Activated CD4-positive, alpha-beta T cell treated with anti-CD3 and anti-CD28 coated beads, Interleukin-2, amount 10 ng/mL, durations not matched to agents 7 days and 5 days (primary cell): ENCODE measurements around the gene FAM32A. TPM values are rescaled to one million over a fixed set of nuclear protein-coding genes. Genes with fewer than 3 reads are reported as not detected.

Experiments used
- CTCF ChIA-PET: fragments of 350-600 bp; sonication (Branson Sonifier 250); formaldehyde crosslinking; loops from one replicate; lab custom pipeline; 2021; ENCODE audit warnings: antibody characterized with exemption; lab: Charles Lee
- POLR2A ChIA-PET: fragments of 350-600 bp; sonication (Branson Sonifier 250); formaldehyde crosslinking; loops from one replicate; lab custom pipeline; 2021; ENCODE audit warnings: antibody characterized with exemption; lab: Charles Lee
- DNase-seq: peaks from one replicate; pipeline ENCODE4 v3.0.0-alpha.2; 2020
- H3K27ac Mint-ChIP-seq: one replicate; pipeline ENCODE4 v1.8.0; 2021; ENCODE audit warnings: mild to moderate bottlenecking, moderate library complexity, mixed read lengths
- H3K27me3 Mint-ChIP-seq: one replicate; pipeline ENCODE4 v1.8.0; 2021; ENCODE audit warnings: mixed read lengths
- H3K36me3 Mint-ChIP-seq: one replicate; pipeline ENCODE4 v1.8.0; 2021; ENCODE audit warnings: low read depth, mixed read lengths
- H3K4me1 Mint-ChIP-seq: one replicate; pipeline ENCODE4 v1.8.0; 2021; ENCODE audit warnings: mixed read lengths
- H3K4me3 Mint-ChIP-seq: one replicate; pipeline ENCODE4 v1.8.0; 2021; ENCODE audit warnings: mild to moderate bottlenecking, moderate library complexity, mixed read lengths
- H3K9me3 Mint-ChIP-seq: one replicate; pipeline ENCODE4 v1.8.0; 2021; ENCODE audit warnings: mixed read lengths
- total RNA-seq, 2 experiments: library from RNA; stranded (reverse); gene quantifications; one replicate each; pipeline ENCODE4 v1.2.3, GENCODE V29; 2021

FAM32A gene
- total RNA-seq, 2 experiments from 2014 or later, result 64.1 to 76.8 TPM

- Mint-ChIP-seq H3K4me1 (peaks cover 27% of the 10 kb centered on the region), H3K36me3 (peaks cover 64% of the 10 kb centered on the region), H3K9me3 (no peaks in the 10 kb centered on the region), H3K27ac (no peak overlapping the region), H3K27me3 (no peaks in the 10 kb centered on the region), H3K4me3 (no peak overlapping the region)
- ChIA-PET CTCF (interaction anchor here (1.1 to 1.4 kb wide), 2 partner anchors 164 to 212 kb away, joined by 3 read pairs; no protein-coding TSS in a partner anchor), POLR2A (no interaction called here)
- no peak for DNase-seq
Observed at GRCh38 chr19:16206046-16206605, 20.9 kb downstream of the FAM32A start.

GRCh38 chr19:16206637-16207036 is 21.4 kb downstream of the FAM32A start:
- DNase-seq, result no peak
- POLR2A ChIA-PET, result no interaction called here
- Mint-ChIP-seq H3K27me3 (no peaks in the 10 kb centered on the region), H3K4me3 (no peak overlapping the region), H3K27ac (peak overlapping the region; percentile 31), H3K36me3 (peaks cover 67% of the 10 kb centered on the region), H3K9me3 (no peaks in the 10 kb centered on the region), H3K4me1 (peaks cover 24% of the 10 kb centered on the region)
- CTCF ChIA-PET, result interaction anchor here (1.1 to 1.4 kb wide), 2 partner anchors 165 to 212 kb away, joined by 3 read pairs; no protein-coding TSS in a partner anchor

DNA sequence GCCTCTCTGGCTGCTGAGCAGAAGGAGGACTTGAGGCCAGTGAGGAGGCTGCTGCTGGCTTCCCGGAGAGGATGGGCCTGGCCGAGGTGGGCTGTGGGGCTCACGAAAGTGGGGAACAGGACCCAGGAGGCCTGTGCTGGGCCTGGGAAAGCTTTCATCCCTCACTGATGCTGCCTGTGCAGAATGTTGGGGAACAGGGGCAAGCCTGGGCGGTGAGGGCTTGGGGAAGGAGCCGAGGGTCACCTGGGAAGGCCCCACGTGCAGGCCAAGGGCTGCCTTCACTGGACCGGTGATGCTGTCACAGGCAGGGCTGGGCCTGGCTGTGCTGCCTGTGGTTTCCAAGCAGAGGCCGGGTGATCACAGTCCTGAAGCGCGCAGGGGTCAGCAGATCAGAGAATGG is 21.9 kb downstream of the FAM32A start:
- no peak overlapping the region for H3K4me3 Mint-ChIP-seq
- no peak for DNase-seq
- POLR2A ChIA-PET, result no interaction called here
- peaks cover 25% of the 10 kb centered on the region for H3K4me1 Mint-ChIP-seq
- no peaks in the 10 kb centered on the region for H3K9me3 Mint-ChIP-seq
- H3K36me3 Mint-ChIP-seq, result peaks cover 68% of the 10 kb centered on the region
- CTCF ChIA-PET, result interaction anchor here (1.1 to 1.4 kb wide), 2 partner anchors 165 to 211 kb away, joined by 3 read pairs; no protein-coding TSS in a partner anchor
- no peak overlapping the region for H3K27ac Mint-ChIP-seq
- no peaks in the 10 kb centered on the region for H3K27me3 Mint-ChIP-seq

DNA sequence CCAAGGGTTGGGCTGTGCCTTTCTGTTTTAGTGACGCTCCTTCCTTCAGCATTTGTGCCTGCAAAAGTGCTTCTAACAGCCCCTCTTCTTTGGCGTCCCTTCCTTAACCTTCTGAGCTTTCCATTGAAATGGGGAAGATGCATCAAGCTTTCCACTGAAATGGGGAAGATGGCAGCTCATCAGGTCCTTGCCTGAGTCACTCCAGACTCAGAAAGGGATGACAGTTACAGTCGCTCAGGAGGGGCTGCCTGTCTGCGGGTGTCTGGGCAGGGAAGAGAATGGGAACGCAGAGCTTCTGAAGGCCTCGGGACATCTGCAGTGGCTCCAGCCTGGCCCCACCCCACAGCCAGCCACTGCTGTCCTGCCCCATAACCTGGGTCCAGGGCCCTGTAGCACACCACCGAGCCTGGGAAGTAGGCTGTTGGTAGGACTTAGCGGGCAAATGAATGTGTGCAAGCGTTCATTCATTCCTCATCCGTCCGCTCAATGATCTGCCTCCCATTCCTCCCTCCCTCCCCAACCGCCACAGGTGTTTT is 22.3 kb downstream of the FAM32A start:
- H3K36me3 Mint-ChIP-seq, result peaks cover 69% of the 10 kb centered on the region
- peaks cover 26% of the 10 kb centered on the region for H3K4me1 Mint-ChIP-seq
- ChIA-PET POLR2A (no interaction called here), CTCF (interaction anchor here (0.6 kb wide), 1 partner anchor 167 kb away, joined by 3 read pairs; no protein-coding TSS in a partner anchor)
- H3K27ac Mint-ChIP-seq, result no peak overlapping the region
- H3K9me3 Mint-ChIP-seq, result no peaks in the 10 kb centered on the region
- H3K4me3 Mint-ChIP-seq, result no peak overlapping the region
- DNase-seq, result no peak
- no peaks in the 10 kb centered on the region for H3K27me3 Mint-ChIP-seq

DNA sequence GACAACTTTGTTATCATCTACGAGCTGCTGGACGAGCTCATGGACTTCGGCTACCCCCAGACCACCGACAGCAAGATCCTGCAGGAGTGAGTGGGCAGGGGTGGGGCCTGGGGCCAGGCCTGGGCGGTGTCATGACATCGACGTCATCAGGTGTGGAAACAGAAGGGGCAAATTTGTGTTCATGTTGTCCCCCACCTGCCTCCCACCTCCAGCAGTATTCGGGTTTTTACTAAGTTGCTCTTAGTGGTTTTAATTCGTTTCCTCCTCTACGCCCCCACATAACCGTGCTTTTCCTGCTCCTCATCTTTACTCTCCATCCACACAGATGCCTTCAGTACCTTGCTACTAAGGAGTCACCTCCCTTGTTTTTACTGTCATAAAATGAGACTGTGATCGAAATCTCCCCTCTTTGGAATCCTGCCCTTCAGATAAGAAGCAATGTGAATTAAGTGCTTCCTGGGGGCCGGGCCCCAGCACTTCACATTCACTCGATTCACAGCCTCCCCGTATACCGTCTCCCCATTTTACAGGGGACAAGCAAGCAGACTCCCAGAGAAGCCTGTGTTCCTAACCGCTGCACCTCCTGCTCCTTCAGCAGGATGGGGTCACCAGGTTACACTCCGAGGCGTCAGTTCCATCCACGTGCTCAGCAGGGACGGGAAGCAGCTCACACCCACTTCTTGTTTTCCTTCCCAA is 23.0 kb downstream of the FAM32A start:
- POLR2A ChIA-PET, result no interaction called here
- CTCF ChIA-PET, result interaction anchor here (0.6 kb wide), 1 partner anchor 166 kb away, joined by 3 read pairs; no protein-coding TSS in a partner anchor
- no peak for DNase-seq
- Mint-ChIP-seq H3K27me3 (no peaks in the 10 kb centered on the region), H3K27ac (peak overlapping the region; percentile 71), H3K9me3 (no peaks in the 10 kb centered on the region), H3K36me3 (peaks cover 69% of the 10 kb centered on the region), H3K4me1 (peaks cover 27% of the 10 kb centered on the region), H3K4me3 (no peak overlapping the region)

DNA sequence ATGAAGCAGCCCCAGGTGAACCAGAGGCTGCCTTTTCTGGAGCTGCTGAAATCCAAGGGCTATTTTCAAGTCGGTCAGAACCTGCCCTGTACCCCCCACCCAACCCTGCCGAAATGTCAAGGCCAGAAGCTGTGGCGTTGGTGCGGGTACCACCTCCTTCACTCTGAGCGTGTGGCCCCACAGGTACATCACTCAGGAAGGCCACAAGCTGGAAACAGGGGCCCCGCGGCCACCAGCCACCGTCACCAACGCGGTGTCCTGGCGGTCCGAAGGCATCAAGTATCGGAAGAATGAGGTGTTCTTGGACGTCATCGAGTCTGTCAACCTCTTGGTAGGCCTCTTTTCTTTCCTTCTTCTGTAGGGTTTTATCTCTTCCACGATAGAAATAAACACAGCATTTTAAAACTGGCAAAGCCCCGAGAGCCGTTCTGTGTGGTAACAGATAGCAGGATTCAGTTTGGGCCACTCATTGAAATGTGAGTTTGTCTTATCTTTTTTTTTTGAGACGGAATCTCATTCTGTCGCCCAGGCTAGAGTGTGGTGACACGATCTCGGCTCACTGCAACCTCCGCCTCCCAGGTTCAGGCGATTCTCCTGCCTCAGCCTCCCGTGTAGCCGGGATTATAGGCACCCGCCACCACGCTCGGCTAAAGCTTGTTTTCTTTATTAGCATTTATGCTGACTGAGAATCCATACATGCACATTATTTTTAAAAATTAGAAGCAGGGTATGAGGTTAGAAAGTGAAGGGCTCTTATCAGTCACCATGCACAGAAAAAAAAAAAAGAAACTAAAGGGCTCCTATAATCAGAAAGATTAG is 23.8 kb downstream of the FAM32A start:
- CTCF ChIA-PET, result interaction anchor here (0.5 to 1.5 kb wide), 2 partner anchors 28 to 29 kb away, joined by 3 to 5 read pairs; no protein-coding TSS in a partner anchor
- Mint-ChIP-seq H3K4me3 (no peak overlapping the region), H3K9me3 (peaks cover 2% of the 10 kb centered on the region), H3K36me3 (peaks cover 71% of the 10 kb centered on the region), H3K4me1 (peaks cover 26% of the 10 kb centered on the region), H3K27me3 (no peaks in the 10 kb centered on the region), H3K27ac (no peak overlapping the region)
- POLR2A ChIA-PET, result no interaction called here
- no peak for DNase-seq

- Mint-ChIP-seq H3K4me3 (no peak overlapping the region), H3K9me3 (peaks cover 2% of the 10 kb centered on the region), H3K36me3 (peaks cover 73% of the 10 kb centered on the region), H3K27me3 (no peaks in the 10 kb centered on the region), H3K27ac (no peak overlapping the region), H3K4me1 (peaks cover 26% of the 10 kb centered on the region)
- no peak for DNase-seq
- POLR2A ChIA-PET, result no interaction called here
- CTCF ChIA-PET, result interaction anchor here (1.5 kb wide), 1 partner anchor 27 kb away, joined by 3 read pairs; no protein-coding TSS in a partner anchor
Observed at GRCh38 chr19:16210168-16210567, 25.0 kb downstream of the FAM32A start.

DNA sequence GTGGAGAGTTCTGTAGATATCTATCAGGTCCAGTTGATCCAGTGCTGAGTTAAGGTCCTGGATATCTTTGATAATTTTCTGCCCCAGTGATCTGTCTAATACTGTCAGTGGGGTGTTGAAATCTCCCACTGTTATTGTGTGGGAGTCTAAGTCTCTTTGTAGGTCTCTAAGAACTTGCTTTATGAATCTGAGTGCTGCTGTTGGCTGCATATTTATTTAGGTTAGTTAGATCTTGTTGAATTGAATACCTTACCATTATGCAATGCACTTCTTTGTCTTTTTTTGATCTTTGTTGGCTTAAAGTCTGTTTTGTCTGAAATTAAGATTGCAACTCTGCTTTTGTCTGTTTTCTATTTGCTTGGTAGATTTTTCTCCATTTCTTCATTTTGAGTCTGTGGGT is 27.9 kb downstream of the FAM32A start:
- no peak overlapping the region for H3K4me3 Mint-ChIP-seq

DNA sequence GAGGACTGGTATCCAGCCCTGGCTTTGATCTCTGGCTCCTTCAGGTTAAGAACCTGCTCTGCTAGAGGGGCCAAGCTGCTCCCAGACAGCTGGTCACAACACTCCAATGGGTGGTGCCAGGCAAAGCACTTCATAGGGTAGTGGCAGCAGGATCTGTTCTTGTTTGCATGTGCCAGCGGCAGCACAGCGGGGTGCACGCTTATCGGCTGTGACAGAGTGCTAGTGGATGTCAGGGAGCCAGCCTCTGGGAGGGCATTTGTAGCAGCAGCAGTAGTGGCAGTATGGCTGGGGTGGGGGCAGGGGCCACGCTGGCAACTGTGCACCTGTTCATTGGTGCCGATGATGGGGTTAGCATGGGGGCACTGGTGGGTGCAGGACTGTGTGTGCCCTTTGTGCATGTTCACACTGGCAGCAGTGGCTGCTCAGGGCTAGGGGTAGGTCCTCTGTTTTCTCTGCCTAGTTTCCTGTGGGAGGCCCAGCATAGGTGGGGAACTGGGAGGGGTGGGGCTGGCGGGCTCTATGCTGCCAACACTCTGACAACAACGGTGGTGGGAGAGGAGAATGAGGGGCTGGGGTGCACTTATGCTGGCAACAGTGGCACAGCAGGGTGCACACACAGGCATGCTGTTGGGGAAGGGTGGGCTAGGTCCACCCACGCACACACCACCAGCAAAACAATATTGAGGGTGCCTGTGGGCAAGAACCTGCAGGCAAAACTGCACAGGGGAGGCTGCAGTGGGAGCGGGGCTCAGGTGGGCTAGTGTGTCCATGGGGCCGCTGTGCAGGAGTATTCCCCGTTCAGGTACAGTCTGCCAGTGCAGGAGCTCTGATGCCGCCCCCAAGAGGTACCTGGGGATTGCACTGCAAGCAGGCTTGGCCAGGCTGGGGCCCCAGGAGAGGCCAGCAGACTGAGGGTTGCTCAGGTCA is 31.8 kb downstream of the FAM32A start:
- peak overlapping the region; percentile 2 for H3K4me3 Mint-ChIP-seq
- H3K4me1 Mint-ChIP-seq, result peaks cover 33% of the 10 kb centered on the region
- CTCF ChIA-PET, result no interaction called here

More for the DNA sequence above, 27.9 kb downstream of the FAM32A start:
- H3K27ac Mint-ChIP-seq, result no peak overlapping the region
- peaks cover 2% of the 10 kb centered on the region for H3K9me3 Mint-ChIP-seq
- peaks cover 36% of the 10 kb centered on the region for H3K4me1 Mint-ChIP-seq
- POLR2A ChIA-PET, result no interaction called here
- peaks cover 90% of the 10 kb centered on the region for H3K36me3 Mint-ChIP-seq
- CTCF ChIA-PET, result no interaction called here
- DNase-seq, result no peak
- H3K27me3 Mint-ChIP-seq, result no peaks in the 10 kb centered on the region

DNA sequence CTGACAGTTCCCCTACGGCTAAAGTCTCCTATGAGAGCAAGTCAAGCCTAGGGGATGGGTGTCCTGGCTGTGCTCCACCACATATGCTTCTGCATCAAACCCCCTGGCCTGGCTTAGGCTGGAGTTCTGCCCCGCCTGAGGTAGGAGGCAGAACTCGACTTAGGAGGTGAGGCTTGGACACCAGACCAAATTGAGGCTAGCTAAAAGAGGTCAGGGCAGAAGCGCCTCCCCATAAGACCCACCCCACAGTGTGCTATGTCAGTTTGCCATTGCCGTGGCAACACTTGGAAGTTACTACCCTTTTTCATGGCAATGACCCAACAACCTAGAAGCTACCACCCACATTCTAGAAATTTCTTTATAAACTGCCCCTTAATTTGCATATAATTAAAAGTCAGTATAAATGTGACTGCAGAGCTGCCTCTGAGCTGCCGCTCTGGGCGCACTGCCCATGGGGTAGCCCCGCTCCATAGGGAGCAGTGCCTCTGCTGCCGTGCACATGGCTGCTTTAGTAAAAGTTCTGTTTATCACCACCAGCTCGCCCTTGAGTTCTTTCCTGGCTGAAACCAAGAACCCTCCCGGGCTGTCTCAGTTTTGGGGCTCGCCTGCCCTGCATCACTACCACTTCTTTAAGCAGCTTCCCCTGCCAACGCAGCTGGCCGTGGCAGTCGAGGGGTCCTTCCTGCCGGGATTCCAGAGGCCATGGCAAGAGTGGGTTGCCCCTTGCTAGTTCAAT is 32.7 kb downstream of the FAM32A start:
- Mint-ChIP-seq H3K36me3 (peaks cover 88% of the 10 kb centered on the region), H3K27me3 (no peaks in the 10 kb centered on the region), H3K9me3 (peaks cover 21% of the 10 kb centered on the region), H3K4me1 (peaks cover 24% of the 10 kb centered on the region), H3K27ac (no peak overlapping the region), H3K4me3 (no peak overlapping the region)
- DNase-seq, result no peak
- CTCF ChIA-PET, result interaction anchor here (0.8 kb wide), 1 partner anchor 23 kb away, joined by 4 read pairs; no protein-coding TSS in a partner anchor
- POLR2A ChIA-PET, result interaction anchor here (0.6 kb wide), 1 partner anchor 106 kb away, joined by 9 read pairs; no protein-coding TSS in a partner anchor

More for the DNA sequence above, 31.8 kb downstream of the FAM32A start:
- Mint-ChIP-seq H3K36me3 (peaks cover 90% of the 10 kb centered on the region), H3K27ac (peak overlapping the region; percentile 73), H3K27me3 (no peaks in the 10 kb centered on the region), H3K9me3 (peaks cover 21% of the 10 kb centered on the region)
- POLR2A ChIA-PET, result no interaction called here
- no peak for DNase-seq

- H3K27ac Mint-ChIP-seq, result peak overlapping the region; percentile 34
- DNase-seq, result no peak
- H3K27me3 Mint-ChIP-seq, result no peaks in the 10 kb centered on the region
- peaks cover 20% of the 10 kb centered on the region for H3K9me3 Mint-ChIP-seq
- CTCF ChIA-PET, result interaction anchor here (0.7 to 0.8 kb wide), 2 partner anchors 24 to 824 kb away, joined by 3 to 4 read pairs; no protein-coding TSS in a partner anchor
- POLR2A ChIA-PET, result interaction anchor here (0.7 kb wide), 1 partner anchor 904 kb away, joined by 9 read pairs; no protein-coding TSS in a partner anchor
- H3K36me3 Mint-ChIP-seq, result peaks cover 88% of the 10 kb centered on the region
- H3K4me3 Mint-ChIP-seq, result no peak overlapping the region
- peaks cover 20% of the 10 kb centered on the region for H3K4me1 Mint-ChIP-seq
Observed at GRCh38 chr19:16218851-16219250, 33.6 kb downstream of the FAM32A start.
